Inferior parietal cortex (tissue), 1 donor: ENCODE measurements around the gene HAO1.

Experiments
- DNase-seq: peaks from one replicate; pipeline ENCODE4 v3.0.0-alpha.2; 2016; ENCODE audit errors: extremely low spot score

Gene HAO1

GRCh38 chr20:7926767-7927166, 13.5 kb downstream of the HAO1 start:
- DNase-seq, result peak; percentile 36

GRCh38 chr20:7926323-7926722, 13.9 kb downstream of the HAO1 start:
- DNase-seq, result no peak

- DNase-seq, result no peak
Observed at GRCh38 chr20:7924692-7925091, 15.6 kb downstream of the HAO1 start.

GRCh38 chr20:7916648-7917047, 23.6 kb downstream of the HAO1 start:
- no peak for DNase-seq

GRCh38 chr20:7912551-7912950, 27.7 kb downstream of the HAO1 start:
- no peak for DNase-seq

- DNase-seq, result no peak
Observed at GRCh38 chr20:7911586-7912330, 28.5 kb downstream of the HAO1 start.

- no peak for DNase-seq
Observed at GRCh38 chr20:7908905-7909304, 31.4 kb downstream of the HAO1 start.

- DNase-seq, result no peak
Observed at GRCh38 chr20:7903429-7903828, 36.8 kb downstream of the HAO1 start.

- DNase-seq, result no peak
Observed at GRCh38 chr20:7902879-7903278, 37.4 kb downstream of the HAO1 start.

GRCh38 chr20:7897781-7898364, 42.4 kb downstream of the HAO1 start:
- DNase-seq, result no peak

- DNase-seq, result no peak
Observed at GRCh38 chr20:7893014-7893730, 47.1 kb downstream of the HAO1 start.

- DNase-seq, result no peak
Observed at GRCh38 chr20:7891705-7892104, 48.6 kb downstream of the HAO1 start.

GRCh38 chr20:7889736-7890135, 50.5 kb downstream of the HAO1 start:
- no peak for DNase-seq

- DNase-seq, result no peak
Observed at GRCh38 chr20:7883741-7884140, 56.5 kb downstream of the HAO1 start.

GRCh38 chr20:7883309-7883708, 56.9 kb downstream of the HAO1 start:
- DNase-seq, result no peak

- no peak for DNase-seq
Observed at GRCh38 chr20:7882076-7882475, 58.2 kb downstream of the HAO1 start.

GRCh38 chr20:7881551-7881950, 58.7 kb downstream of the HAO1 start:
- no peak for DNase-seq

GRCh38 chr20:7879883-7880282, 60.4 kb downstream of the HAO1 start:
- DNase-seq, result no peak

- no peak for DNase-seq
Observed at GRCh38 chr20:7868108-7868507, 72.2 kb downstream of the HAO1 start.

GRCh38 chr20:7866285-7866684, 74.0 kb downstream of the HAO1 start:
- DNase-seq, result no peak

- DNase-seq, result peak; percentile 45
Observed at GRCh38 chr20:7859356-7859802, 80.9 kb downstream of the HAO1 start.

GRCh38 chr20:7858734-7859250, 81.5 kb downstream of the HAO1 start:
- no peak for DNase-seq

- DNase-seq, result no peak
Observed at GRCh38 chr20:7856756-7857155, 83.5 kb downstream of the HAO1 start.
